SH-SY5Y (cell line): Measurements from ENCODE around the gene GGT5.

Experiments
- GATA2 ChIP-seq: IDR thresholded peaks from 2 replicates; pipeline ENCODE4 v1.6.1; 2011; ENCODE audit warnings: mild to moderate bottlenecking, low read depth, low read length
- GATA3 ChIP-seq: IDR thresholded peaks from 2 replicates; pipeline ENCODE4 v1.6.1; 2011; ENCODE audit warnings: low read depth, mild to moderate bottlenecking, low read length, moderate library complexity

GGT5 gene

DNA sequence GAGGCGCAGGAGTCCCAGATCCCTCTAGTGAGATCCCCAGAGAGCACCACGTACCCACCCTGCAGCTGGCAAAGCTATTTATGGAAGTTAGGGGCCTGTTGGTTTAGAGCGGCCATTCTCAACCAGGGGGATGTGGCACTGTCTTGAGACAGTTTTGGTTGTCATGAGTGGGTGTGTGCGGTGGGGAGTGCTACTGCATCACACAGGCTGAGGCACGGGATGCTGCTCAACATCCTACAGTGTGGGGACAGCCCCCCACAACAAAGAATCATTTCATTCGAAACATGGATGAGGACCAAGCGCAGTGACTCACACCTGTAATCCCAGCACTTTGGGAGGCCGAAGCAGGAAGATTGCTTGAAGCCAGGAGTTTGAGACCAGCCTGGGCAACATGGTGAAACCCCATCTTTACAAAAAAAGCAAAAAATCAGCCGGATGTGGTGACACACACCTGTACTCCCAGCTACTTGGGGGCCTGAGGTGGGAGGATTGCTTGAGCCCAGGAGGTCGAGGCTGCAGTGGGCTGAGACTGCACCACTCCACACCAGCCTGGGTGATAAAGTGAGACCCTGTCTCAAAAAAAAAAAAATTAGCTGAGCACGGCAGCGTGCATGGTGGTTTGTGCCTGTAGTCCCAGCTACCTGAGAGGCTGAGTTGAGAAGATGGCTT is 28.2 kb downstream of the GGT5 start:
- no peak for TF ChIP-seq GATA3
- TF ChIP-seq GATA2 = no peak

DNA sequence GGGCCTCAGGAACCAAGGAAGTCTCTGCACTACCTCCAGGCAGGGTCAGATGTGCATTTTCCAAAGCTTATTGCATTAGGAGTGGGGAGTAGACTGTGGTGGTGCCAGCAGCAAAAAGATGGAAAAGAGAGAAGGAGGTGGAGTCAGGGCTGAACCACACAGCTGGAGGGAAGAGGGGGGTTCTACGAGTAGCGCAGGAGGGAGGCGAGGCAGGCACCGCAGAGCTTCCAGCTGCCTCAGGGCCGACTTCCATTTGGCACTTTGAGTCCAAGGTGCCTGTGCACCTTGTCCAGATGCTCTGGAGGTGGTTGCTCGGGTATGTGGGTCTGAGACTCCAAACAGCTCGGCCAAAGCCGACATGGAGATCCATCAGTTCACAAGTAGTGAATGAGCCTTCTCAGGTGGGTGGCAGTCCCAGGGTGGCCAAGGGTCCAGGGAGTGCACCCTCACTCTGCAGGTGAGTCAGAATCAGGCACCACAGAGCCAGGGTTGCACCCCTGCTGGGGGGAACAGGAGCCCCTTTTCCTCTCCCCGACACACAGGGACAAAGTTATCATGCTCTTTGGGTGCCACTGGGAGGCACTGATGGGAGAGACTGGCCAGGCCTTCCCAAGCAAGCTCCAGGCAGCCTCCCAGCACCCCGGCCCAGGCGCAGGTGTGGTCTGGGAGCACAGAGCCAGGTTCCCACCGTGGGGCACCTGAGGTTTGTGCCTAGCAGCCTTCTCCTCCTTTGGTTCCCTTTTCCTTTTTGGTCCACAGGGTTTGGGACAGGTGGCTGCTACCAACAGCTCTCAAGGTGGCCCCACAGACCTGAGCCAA is 30.2 kb downstream of the GGT5 start:
- TF ChIP-seq GATA2 = no peak
- TF ChIP-seq GATA3 = no peak

DNA sequence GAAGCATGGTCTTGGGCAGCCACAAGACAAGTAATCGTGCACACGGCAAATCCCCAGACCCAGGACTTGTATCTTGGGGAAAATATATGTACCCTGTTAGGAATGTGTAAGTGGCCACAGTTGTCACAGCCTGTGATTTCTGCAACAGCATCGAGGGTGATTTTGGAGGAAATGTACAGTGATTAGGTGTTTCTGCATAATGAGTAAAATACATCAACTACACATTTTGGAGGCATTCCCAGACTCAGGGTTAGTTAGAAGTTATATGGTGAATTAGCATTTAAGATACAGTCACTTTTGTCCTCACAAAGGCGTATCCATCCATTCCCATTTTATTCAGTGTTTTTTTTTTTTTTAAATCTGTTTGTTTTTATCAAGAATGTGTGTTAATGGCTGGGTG is 35.2 kb downstream of the GGT5 start:
- TF ChIP-seq GATA3 = no peak
- TF ChIP-seq GATA2 = no peak

DNA sequence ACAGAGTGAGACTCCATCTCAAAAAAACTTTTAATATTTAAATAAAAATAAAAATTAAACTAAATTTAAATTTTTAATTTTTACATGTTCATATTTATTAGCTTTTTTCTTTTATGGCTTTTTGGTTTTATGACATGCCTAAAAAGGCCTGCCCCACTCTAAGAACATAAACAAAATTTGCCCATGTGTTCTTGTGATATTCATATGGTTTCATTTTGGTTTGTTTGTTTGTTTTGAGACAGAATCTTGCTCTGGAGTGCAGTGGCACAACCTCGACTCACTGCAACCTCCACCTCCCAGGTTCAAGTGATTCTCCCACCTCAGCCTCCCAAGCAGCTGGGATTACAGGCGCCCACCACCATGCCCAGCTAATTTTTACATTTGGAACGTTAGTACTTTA is 35.9 kb downstream of the GGT5 start:
- no peak for TF ChIP-seq GATA2
- TF ChIP-seq GATA3 = no peak

DNA sequence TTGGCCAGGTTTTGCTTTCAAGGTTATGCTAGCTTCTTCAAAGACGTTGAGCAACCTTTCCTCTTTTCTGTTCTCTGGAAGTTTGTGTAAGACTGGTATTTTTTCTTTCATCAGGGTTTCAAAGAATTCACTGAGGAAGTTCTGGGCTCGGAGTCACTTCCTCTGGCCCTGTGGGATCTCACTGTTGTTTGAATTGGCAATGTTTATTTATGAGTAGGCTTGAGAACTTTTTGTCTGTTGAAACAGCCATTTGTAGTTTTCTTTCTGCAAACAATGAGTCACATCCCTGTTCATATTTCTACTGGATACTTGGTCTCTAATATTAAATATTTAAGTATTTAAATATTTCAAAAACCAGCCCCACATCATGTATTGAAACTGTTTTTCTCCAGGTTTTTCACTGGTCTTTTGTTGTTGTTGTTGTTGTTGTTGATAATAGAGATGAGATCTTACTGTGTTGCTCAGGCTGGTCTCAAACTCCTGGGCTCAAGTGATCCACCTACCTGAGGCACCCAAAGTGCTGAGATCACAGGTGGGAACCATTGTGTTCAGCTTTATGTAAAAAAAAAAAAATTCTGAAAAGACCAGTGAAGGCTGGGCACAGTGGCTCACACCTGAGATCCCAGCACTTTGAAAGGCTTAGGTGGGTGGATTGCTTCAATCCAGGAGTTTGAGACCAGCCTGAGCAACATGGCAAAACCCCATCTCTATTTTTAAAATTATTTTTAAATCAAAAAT is 36.7 kb downstream of the GGT5 start:
- no peak for TF ChIP-seq GATA2
- no peak for TF ChIP-seq GATA3

DNA sequence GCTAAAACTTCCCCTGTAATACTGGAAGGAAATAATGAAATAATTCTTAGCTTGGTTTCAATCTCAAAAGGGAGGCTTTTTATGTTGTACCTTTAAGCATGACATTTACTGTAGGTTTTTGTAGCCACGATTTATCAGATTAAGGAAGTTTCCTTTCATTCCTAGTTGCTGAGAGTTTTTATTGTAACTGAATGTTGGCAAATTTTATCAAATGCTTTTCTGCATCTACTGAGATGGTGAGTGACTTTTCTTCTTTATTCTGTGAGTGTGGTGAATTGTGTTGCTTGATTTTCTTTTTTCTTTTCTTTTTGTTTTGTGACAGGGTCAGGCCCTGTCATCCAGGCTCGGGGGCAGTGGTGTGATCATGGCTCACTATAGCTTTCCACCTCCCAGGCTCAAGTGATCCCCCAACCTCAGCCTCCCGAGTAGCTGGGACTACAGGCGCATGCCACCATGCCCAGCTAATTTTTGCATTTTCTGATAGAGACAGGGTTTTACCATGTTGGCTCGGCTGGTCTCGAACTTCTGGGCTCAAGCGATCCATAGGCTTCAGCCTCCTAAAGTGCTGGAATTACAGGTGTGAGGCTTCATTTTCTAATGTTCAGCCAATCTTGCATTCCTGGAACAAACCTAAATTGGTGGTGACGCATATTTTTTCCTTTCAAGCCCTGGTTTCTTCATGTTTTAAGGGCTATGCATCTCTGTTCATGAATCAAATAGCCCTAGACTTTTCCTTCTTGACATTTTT is 37.4 kb downstream of the GGT5 start:
- TF ChIP-seq GATA3 = no peak
- TF ChIP-seq GATA2 = no peak

DNA sequence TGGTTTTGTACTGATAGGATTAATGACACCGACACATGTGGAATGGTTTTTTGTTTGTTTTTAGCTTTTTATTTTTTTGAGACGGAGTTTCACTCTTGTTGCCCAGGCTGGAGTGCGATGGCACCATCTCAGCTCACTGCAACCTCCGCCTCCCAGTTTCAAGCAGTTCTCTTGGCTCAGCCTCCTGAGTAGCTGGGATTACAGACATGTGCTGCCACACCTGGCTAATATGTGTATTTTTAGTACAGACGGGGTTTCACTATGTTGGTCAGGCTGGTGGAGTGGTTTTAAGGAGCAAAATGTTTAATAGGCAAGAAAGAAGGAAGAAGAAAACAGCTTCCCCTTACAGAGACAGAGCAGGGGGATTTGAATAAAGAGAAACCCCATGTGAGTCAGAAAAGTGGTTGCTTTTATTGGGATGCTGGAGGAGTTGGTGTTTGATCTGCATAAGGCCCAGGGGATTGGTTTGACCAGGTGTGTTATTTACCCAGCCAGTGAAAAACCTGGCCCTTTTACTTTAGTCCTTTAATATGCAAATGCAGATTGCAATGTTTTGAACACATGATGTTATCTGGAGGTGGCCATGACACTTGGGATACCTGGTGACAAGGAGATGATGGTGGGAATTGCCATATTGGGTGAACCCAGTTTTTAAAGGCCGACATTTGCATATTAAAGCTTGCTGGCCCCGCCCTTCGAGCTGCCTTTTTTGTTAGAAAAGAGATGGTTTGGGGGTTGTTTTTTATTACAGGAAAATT is 39.3 kb downstream of the GGT5 start:
- TF ChIP-seq GATA3 = no peak
- TF ChIP-seq GATA2 = no peak

DNA sequence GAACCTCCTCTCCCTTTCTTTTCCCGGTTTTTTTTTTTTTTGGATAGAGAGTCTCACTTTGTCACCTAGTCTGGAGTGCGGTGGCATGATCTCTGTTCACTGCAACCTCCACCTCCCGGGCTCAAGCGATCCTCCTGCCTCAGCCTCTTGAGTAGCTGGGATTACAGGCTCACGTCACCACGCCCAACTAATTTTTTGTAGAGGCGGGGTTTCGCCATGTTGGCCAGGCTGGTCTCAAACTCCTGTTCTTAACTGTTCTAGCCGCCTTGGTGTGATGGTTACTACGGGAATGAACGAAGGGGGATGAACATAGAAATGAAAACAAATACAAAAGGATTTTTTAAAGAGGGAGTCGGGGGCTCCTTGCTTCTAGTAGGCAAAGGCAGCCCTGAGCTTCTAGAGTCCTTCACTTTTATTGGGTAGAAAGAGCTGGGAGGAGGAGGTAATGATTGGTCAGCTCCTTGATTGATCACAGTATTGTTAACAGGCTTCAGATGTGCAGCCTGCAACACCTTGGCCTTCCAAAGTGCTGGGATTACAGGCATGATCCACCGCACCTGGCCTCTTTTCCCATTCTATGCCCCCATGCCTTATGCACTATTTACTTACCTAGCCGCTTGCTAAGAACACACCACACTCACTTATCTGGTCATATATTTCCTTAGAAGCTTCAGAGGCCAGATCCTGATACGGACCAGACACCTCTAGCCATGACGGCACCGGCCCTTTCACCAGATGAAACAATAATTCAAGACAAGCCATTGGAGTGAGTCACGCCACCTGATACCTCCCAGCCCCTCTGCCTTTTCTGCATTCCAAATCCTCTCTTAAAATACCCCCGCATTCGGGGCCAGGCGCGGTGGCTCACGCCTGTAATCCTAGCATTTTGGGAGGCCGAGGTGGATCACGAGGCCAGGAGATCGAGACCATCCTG is 42.9 kb downstream of the GGT5 start:
- TF ChIP-seq GATA3 (no peak), GATA2 (no peak)

DNA sequence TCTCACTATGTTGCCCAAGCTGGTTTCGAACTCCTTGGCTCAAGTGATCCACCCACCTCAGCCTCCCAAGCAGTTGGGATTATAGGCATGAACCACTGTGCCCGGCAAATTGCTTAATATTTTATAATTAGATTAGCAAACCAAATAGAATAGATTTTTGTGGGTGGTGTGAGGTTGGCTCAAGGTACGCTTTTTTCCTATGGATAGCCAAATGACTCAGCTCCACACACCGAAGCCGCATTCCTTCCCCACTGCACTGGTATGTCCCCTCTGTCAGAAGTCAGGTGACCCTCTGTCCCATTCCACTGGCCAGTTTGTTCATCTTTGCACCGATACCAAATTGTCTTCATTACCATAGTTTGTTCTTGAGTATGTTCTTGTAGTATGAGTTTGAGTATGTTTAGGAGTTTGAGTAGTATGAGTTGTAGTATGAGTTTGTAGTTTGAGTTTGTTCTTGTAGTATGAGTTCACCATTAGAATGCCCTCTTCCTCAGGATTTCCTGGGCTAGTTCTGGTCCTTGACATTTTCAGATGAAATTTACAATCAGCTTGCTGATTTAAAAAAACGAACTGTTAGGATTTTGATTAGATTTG is 44.2 kb downstream of the GGT5 start:
- TF ChIP-seq GATA2 (no peak), GATA3 (no peak)

DNA sequence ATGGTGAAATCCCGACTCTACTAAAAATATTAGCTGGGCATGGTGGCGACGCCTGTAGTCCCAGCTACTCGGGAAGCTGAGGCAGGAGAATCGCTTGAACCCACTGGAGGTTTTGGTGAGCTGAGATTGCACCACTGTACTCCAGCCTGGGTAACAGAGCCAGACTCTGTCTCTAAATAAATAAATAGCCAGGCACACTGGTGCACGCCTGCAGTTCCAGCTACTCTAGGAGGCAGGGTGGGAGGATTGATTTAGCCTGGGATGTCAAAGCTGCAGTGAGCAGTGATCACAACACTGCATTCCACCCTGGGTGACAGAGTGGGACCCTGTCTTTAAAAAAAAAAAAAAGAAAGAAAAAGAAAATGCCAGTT is 46.2 kb downstream of the GGT5 start:
- no peak for TF ChIP-seq GATA2
- TF ChIP-seq GATA3 = no peak

DNA sequence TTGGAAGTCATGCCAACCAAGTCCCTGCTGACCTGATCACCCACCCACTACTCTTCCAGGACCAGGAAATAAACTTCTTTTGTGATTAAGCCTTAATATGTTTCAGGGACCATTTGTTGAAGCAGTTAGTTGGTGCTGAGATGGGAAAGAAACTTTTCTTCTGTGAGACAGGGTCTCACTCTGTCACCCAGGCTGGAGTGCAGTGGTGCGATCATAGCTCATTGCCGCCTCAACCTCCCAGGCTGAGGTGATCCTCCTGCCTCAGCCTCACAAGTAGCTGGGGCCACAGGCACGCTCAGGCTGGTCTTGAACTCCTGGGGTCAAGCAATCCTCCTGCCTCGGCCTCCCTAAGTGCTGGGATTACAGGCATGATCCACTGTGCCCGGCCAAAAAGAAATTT is 53.0 kb downstream of the GGT5 start:
- no peak for TF ChIP-seq GATA3
- no peak for TF ChIP-seq GATA2

DNA sequence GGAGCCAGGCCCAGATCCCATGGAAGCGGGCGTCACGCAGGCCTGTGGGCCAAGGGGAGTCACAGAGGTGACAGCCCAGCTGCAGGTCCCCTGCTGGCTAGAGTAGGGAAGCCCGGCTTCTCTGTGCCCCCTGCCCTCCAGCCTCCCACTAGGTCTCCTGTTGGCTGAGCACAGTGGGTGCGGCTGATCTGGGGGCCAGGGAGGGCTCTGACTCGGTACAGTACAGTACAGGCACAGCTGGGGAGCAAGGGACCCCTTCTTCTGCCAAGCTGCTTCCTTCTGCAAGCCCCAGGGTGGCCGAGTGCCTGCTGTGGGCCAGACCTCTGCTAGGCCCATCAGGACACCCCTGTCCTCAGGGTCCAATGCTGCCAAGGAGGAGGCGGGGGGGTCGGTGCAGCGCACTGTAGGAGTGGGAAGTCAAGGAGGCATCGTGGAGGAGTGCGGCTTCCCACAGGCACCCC is 53.5 kb downstream of the GGT5 start:
- TF ChIP-seq GATA2 (no peak), GATA3 (no peak)
